Measurements from ENCODE around the gene TNS1. TPM values are rescaled to one million over a fixed set of nuclear protein-coding genes. Genes with fewer than 3 reads are reported as not detected.

TNS1 gene
- total and polyA plus RNA-seq, 10 of the 15 experiments (the other 5 are each of a cell fraction or from before 2014, with no cell fraction given) = 0.05 to 0.44 TPM; not detected in 8

GRCh38 chr2:217979151-217979811, 23.5 kb downstream of the TNS1 start:
- Histone ChIP-seq H3K27ac (ENCODE audit: control insufficient read depth, insufficient read depth) (no peak overlapping the region), H3K4me3 (no peak overlapping the region), H3K4me1 (ENCODE audit: control insufficient read depth, insufficient read depth, low read length) (no peaks in the 10 kb centered on the region), H3K9me3 (replicated peaks; ENCODE audit: control insufficient read depth, insufficient read depth, low read length) (no peaks in the 10 kb centered on the region), H3K36me3 (ENCODE audit: control insufficient read depth in 2 of 2, insufficient read depth in 2 of 2, low read length in 1 of 2) (no peaks in the 10 kb centered on the region), H3K9ac (ENCODE audit: control insufficient read depth, insufficient read depth, low read length) (no peak overlapping the region), H3K4me2 (ENCODE audit: control insufficient read depth, insufficient read depth) (no peak overlapping the region), H4K20me1 (ENCODE audit: control insufficient read depth, insufficient read depth) (no peaks in the 10 kb centered on the region), H3K27me3 (replicated peaks in 1 of 2; ENCODE audit: control insufficient read depth in 2 of 2, insufficient read depth in 2 of 2, low read length in 1 of 2) (no peaks in the 10 kb centered on the region), H2AFZ (ENCODE audit: control insufficient read depth, low read depth, low read length) (no peak overlapping the region), H3K79me2 (ENCODE audit: control insufficient read depth, insufficient read depth, low read length) (no peaks in the 10 kb centered on the region)
- BruUV-seq (replicated peaks) = no TSS peak
- intact Hi-C loops (cut with micrococcal nuclease; ENCODE audit: unreplicated experiment) (no loop called here), in situ Hi-C loops (cut with MboI) (no loop called here)
- DNase-seq (ENCODE audit: low read depth, low spot score) (no peak), ATAC-seq (no peak), FAIRE-seq (no peak)
- TF ChIP-seq CEBPZ (IDR thresholded peaks at IDR 0.05; ENCODE audit: low read depth, low read length) = no peak
- TF ChIP-seq FOXM1 (IDR thresholded peaks at IDR 0.05; ENCODE audit: low read depth, low read length) = no peak
- no peak for TF ChIP-seq POLR2A (IDR thresholded peaks at IDR 0.05; ENCODE audit: low read depth, low read length)
- TF ChIP-seq MEF2A (IDR thresholded peaks at IDR 0.05; ENCODE audit: insufficient read depth, low read depth, low read length) = no peak
- no peak for TF ChIP-seq NR2F1 (conservative IDR thresholded peaks at IDR 0.05)
- no peak for TF ChIP-seq POLR2AphosphoS2 (IDR thresholded peaks at IDR 0.05; ENCODE audit: low read depth, low read length)
- TF ChIP-seq ZSCAN29 (IDR thresholded peaks at IDR 0.05) = no peak
- no peak for TF ChIP-seq MTA3 (IDR thresholded peaks at IDR 0.05; ENCODE audit: borderline replicate concordance, low read length)
- TF ChIP-seq E2F8 (IDR thresholded peaks at IDR 0.05; ENCODE audit: low read depth, partially characterized antibody) = no peak
- no peak for TF ChIP-seq SUPT20H (IDR thresholded peaks at IDR 0.05; ENCODE audit: borderline replicate concordance, control insufficient read depth, low read depth, low read length)
- no peak for TF ChIP-seq KDM1A (IDR thresholded peaks at IDR 0.05; ENCODE audit: borderline replicate concordance)
- TF ChIP-seq CREB1 (IDR thresholded peaks at IDR 0.05; ENCODE audit: low read depth) = no peak
- no peak for TF ChIP-seq MYC (IDR thresholded peaks at IDR 0.05; ENCODE audit: insufficient read depth, insufficient read length, insufficient replicate concordance, low read length, severe bottlenecking)
- no peak for TF ChIP-seq IKZF2 (IDR thresholded peaks at IDR 0.05)
- TF ChIP-seq SRF (IDR thresholded peaks at IDR 0.05; ENCODE audit: low read depth in 2 of 2, low read length in 2 of 2) = no peak
- TF ChIP-seq TARDBP (IDR thresholded peaks at IDR 0.05; ENCODE audit: borderline replicate concordance) = no peak
- POLR2A ChIA-PET = no interaction called here
- CTCF ChIA-PET = no interaction called here
- SMC1A ChIA-PET (ENCODE audit: uncharacterized antibody, unreplicated experiment) = no interaction called here
- RAD21 ChIA-PET (ENCODE audit: unreplicated experiment) = no interaction called here
- WGBS (ENCODE audit: insufficient coverage, insufficient replicate concordance, low lambda C conversion rate, missing lambda C conversion rate) = 24% methylated on average over 10 of the region's 10 CpGs
